Kidney glomerular epithelial cell (primary cell): ENCODE data around the gene KIAA0232.
"Not testable (repeated sequence)": the region's sequence is repeated elsewhere in the genome, so short reads cannot be mapped to it uniquely, and the experiment has no call there.

ENCODE experiments used
- DNase-seq: peaks from one replicate; lab custom pipeline; 2025; lab: John Stamatoyannopoulos, UW

The KIAA0232 gene

GRCh38 chr4:6754481-6755087 is 27.9 kb upstream of the KIAA0232 start:
- DNase-seq, result no peak

DNA sequence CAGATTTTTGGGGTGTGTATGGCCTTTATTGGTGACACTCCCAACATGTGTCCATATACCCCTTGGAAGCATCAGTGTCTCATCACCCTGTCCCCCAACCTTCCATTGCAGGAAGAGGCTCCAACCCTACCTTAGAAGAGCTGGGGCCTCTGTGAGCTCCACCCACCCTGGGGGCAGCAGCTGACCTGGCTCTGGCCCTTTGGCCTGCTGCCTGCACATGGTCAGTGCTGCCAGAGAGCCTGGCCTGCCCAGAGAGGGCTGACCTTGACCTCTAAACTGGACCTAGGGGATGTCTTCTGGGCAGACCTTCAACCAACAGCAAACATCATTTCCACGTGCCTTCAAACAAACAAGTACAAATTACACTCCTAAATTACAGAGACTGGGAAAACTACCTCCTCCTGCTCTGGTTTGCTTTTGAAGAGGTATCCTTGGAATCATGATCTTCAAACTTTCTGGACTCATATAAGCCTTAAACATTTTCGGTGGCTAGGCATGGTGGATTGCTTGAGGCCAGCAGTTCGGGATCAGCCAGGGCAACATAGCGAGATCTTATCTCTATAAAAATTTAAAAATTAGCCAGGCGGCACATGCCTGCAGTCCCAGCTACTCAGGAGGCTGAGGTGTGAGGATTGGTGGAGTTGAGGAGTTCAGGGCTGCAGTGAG is 27.3 kb upstream of the KIAA0232 start:
- DNase-seq, result no peak

DNA sequence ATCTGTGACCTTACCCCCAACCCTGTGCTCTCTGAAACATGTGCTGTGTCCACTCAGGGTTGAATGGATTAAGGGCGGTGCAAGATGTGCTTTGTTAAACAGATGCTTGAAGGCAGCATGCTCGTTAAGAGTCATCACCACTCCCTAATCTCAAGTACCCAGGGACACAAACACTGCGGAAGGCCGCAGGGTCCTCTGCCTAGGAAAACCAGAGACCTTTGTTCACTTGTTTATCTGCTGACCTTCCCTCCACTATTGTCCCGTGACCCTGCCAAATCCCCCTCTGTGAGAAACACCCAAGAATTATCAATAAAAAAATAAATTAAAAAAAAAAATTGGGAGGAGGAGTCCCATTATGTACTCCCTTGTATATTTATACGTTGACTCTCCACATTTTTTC is 26.2 kb upstream of the KIAA0232 start:
- DNase-seq, result not testable (repeated sequence)

DNA sequence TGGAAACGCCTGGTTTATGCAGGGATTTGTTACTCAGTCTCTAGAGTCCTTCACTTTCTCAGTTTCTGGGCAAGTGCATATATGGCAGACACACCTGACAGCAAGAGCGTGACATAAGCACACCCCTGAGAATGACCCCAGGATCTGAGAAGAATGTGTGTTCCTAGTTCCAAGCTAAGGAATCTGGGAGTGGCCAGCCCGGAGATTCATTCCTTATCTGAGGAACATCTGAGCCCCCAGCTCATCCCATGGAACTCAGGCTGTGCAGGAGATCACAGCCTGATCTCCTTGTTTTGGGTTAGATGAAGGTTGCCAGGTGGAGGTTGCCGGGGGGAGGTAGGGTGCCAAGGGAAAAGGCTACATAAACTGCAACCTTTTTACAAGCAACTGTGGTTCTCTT is 23.8 kb upstream of the KIAA0232 start:
- no peak for DNase-seq

GRCh38 chr4:6760865-6761264 is 21.7 kb upstream of the KIAA0232 start:
- DNase-seq, result no peak

DNA sequence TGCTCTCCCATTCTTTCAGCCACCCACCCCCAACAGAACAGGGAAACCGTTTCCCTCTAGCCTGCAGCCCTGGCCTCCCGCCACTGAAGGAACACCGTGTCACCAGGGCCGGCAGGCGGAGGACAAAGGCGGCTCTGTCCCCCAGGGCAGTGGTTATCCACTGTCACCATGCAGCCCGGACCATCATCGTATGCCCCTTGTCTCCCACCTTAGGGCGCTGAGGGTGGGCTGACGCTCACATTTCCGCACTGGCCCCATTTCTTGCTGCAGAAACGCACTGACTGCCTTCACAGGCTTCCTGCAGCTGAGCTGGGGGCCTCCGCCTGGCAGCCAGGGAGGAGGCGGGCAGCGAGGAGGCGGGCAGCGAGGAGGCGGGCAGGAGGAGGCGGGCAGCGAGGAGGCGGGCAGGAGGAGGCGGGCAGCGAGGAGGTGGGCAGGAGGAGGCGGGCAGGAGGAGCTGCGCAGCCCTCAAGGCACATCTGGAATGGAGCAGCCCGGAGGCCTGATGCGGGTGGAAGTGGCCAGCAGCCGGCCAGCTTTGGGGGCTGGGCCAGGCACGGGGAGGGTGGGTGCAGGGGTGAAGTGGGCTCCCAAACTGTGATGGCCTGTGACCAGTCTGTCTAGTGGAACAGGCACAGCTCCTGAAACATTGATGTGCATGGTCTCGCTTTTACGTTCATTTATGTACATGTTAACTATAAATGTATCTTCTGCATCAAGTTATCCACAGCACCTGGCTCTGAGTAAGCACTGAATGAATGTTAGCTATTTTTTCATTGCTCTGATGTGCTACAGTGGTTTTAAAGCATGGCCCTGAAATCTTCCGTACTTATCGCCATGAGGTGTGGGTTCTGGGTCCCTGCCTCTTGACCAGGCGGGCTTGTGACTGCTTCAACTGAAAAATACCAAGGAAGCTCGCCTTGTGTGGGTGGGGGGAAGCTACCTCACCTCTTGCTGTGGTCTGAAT is 20.6 kb upstream of the KIAA0232 start:
- DNase-seq, result peak; percentile 25

GRCh38 chr4:6763330-6763851 is 19.1 kb upstream of the KIAA0232 start:
- no peak for DNase-seq

- DNase-seq, result no peak
Observed at GRCh38 chr4:6764976-6765620, 17.4 kb upstream of the KIAA0232 start.

- DNase-seq, result no peak
Observed at GRCh38 chr4:6765703-6766102, 16.8 kb upstream of the KIAA0232 start.

DNA sequence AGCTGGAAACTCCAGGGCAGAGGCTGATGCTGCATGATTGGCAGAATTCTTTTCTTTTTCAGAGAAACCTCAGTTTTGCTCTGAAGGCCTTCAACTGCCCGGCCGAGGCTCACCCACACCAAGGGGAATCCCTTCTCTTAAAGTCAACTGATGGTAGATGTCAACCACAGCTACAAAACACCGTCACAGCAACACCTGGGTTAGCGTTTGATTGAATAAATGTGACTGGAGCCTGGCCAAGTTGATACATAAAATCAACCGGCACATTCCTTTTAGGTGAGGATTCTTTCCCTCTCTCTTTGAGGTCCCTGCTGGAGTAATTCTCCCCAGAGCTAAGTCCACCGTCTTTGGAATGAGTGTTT is 15.2 kb upstream of the KIAA0232 start:
- DNase-seq, result no peak

DNA sequence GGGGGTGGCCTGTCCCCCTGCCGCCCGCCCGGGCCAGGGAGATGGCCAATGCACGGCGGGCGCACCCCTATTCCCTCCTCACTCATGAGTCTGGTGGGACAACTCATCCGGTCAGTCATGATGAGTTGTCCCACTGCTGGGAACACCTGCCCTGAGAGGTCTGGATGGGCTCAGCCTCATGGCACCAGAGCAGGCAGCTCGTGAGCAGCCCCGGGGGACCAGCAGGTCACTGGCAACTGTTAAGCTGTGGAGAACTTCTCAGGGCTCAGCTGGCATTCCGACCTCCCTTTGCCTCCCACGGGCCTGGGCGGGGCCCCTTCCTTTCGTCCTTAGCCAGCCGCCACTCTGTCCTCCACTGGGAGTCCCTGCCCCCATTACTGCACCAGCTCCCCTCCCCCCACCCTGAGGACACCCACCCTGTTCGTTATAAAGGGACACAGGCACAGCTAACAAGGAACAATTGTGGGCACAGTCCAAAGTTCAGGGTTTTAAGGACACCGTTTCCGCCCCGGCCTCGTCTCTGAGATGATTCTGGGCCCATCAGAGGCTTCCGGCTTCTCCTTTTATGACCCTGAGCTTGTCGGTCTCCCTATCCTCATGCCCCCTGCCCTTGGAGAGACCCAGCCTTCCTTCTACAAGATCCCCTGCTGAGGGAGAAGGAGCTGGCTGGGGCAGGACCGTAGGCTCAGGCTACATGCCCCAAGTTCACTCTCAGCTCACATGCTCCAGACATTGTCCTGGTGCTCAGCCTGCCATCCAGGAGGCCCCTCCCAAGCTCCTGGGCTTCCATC is 14.6 kb upstream of the KIAA0232 start:
- no peak for DNase-seq

DNA sequence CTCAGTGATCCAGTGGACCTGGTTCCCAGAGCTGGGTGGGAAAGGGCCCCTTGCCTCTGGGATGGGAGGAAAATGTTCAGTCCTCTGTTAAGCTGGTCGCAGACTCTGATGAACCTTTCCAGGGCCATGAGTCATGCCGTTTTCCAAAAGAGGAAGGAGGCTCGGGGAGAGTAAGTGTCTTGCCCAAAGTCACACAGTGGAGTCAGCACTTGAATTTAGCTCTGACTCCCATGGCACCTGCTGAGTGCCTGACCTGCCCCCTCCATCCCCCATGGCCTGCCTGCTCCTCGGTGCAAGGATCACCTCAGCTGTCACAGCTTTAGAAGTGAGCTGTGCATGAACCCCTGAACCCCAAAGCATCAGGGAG is 14.0 kb upstream of the KIAA0232 start:
- no peak for DNase-seq

GRCh38 chr4:6769233-6769988 is 13.1 kb upstream of the KIAA0232 start:
- no peak for DNase-seq

- no peak for DNase-seq
Observed at GRCh38 chr4:6769989-6770420, 12.5 kb upstream of the KIAA0232 start.

GRCh38 chr4:6770581-6771228 is 11.8 kb upstream of the KIAA0232 start:
- no peak for DNase-seq

- DNase-seq, result peak; percentile 70
Observed at GRCh38 chr4:6771229-6771671, 11.3 kb upstream of the KIAA0232 start.

DNA sequence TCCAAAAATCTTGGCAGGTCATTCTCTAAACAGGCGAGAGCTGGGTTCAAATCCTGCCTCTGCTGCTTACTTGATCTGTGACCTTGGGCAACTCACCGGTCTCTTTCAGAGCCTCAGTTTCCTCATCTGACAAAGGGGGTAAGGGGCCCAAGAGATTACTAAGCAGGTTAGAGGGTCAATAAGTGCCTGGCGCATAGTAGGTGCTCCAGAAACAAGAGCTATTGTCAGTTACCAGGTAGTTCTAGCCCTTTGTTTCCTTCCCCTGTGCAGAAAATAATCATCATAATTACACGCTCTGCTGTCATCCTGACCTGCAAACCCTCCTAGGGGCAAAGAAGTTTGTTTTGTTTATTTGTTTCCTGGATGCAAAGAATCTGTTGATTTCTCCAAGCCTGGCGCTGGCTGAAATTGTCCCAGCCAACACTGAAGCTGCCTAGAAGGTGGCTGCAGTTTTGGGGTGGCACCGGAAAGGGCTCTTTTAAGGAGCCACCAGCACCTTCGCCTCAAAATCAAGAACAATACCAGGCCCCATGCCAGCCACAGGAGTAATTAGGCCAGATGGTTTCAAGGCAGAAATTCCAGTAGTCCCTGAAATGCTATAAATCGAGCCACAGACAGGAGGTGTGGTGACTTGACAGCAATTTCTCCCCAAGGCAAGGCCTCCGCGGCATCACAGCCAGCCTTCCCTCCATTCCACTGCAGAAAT is 10.2 kb upstream of the KIAA0232 start:
- DNase-seq, result no peak

DNA sequence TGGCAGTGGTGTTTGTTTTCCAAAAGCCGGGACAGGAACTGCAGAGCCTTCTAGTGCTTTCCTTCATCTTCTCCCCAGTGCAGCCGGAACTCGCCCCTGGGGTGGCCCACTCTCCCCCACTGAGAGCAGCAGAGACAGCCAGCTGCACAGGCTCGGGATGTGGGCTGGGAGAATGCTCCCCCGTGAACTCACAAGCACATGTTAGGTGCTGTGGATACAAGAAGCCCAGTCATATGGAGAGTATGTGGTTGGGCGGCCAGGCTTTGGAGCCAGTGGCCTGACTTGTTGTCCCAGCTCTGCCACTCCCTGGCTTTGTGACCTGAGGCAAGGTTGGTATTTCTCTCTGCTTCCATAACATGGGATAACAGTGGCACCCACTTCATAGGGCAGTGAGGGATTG is 9.4 kb upstream of the KIAA0232 start:
- DNase-seq, result no peak
